DLD1 (cell line): Measurements from ENCODE around the gene C1orf198.

Experiments
- in situ Hi-C: cut with HindIII; loops from 2 replicates; pipeline ENCODE4 v1.10.0; 2017; ENCODE audit warnings: low sequenced_read_pairs

C1orf198 gene

GRCh38 chr1:230818367-230818766, 50.0 kb downstream of the C1orf198 start:
- in situ Hi-C loops = no loop called here

DNA sequence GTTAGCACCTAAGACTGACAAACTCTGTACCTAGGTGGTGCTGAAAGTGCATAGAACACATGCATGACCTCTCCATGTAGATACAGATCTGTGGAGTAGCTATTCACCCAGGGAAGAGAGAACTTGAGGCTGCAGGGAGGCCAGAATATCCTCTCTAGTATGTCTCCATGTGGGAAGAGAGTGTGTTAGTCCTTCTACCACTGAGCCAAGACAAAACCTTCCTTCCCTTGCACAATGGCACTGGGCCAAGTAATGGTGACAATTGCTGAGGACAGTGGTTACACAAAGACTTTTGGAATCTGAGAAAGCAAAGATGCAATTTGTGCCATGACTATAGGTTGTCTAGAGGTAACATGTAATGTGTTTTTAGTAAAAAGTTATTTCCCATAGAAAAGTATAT, 52.3 kb downstream of the C1orf198 start:
- in situ Hi-C loops = no loop called here

DNA sequence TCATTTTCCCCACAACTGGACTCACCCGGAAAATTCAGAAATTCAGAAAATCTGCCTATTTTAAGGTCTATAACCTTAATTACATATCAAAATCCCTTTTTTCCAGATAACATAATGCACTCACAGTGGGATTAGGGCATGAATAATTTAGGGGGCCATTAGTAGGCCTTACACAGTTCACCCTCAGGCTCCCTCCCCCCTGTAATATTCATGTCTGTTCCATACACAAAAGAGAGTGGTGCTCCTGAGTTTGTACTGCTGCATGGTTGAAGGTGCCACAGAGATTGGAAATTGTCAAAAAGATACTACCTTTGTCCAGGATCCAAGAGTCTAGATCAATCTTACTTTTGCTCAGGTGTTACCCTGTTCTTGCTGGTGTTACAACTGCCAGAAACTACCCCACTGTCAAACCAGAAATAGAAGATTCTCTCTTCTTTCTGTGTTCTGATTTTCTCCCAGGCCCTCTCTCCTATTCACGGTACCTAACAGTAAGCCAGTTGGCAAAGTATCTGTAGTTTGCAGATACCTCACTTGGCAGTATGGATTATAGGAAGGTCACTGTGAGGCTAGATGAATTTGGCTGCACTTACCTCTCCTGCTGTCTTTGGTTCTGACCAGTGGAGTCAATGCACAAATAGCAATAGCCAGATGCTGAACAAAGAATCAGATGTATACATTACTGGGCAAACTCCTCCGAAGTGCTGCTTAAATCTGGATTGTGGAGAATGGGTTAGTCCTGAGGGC, 53.2 kb downstream of the C1orf198 start:
- in situ Hi-C loops = no loop called here

DNA sequence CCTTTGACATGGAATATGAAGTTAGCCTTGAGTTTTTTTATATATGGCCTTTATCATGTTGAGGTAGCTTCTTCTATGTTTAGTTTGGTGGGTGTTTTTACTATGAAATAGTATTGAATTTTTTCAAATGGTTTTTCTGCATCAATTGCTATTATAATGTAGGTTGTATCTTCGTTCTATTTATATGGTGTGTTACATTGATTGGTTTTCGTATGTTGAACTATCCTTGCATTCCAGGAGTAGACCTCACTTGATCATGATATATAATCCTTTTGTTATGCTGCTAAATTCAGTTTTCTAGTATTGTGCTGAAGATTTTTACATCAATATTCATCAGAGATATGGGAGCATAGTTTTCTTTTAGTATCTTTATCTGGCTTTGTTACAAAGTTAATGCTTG, 55.8 kb downstream of the C1orf198 start:
- in situ Hi-C loops = no loop called here

GRCh38 chr1:230809256-230809990, 58.9 kb downstream of the C1orf198 start:
- in situ Hi-C loops = no loop called here

GRCh38 chr1:230808281-230808872, 59.9 kb downstream of the C1orf198 start:
- in situ Hi-C loops = no loop called here

DNA sequence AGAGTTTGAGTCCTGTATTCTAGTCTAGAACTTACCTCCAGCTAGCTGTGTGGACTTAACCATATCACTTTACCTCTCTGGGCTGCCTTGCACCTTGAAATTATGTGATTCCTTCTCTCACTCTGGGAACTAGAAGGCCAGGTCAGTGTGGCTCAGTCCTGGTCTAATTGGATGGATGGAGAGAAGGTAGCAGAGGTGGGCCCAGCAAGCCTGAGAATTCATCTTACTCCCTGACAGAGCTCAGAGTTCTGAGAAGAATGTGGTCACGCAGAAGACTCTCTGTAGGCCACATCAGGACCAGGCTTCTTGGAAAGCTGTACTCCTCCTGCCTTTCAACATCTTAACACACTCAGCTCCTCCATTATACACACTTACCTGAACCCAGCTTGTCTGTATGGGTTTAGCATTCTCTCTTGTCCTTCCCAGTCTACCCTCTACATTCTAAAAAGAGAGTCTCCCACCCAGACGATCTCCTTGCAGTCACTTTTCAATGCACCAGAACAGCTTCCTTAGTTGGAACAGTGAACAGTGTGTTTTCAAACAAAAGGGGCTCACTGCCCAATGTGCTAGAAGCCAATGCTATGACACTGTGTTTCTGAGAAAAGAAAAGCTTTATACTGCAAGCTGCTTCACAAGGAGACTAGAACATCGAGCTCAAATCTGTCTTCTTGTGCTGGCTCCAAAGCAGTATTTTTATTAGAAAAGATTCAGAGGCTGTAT, 60.6 kb downstream of the C1orf198 start:
- in situ Hi-C loops = no loop called here

DNA sequence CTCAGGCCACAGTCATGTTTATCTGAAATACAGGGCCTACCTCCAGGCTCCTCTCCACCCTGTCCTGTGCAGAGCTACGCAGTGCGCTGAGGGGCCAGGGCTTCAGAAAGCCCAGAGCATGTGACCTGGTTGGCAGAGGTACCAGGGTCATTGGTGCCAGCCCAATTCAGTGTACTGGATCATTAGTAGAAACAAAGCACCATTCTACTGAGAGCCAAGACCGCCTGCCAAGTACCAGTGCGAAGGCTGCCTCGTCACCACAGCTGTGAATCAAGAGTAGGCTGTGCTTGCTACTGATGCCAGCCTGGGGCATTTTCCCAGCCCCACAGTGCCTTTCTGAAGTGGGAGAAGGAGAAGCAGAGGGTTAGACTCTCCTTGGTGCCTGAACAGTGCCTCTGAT, 61.3 kb downstream of the C1orf198 start:
- in situ Hi-C loops = no loop called here

GRCh38 chr1:230806552-230806951, 61.8 kb downstream of the C1orf198 start:
- in situ Hi-C loops = no loop called here

- in situ Hi-C loops = no loop called here
Measured at GRCh38 chr1:230804396-230804795, 63.9 kb downstream of the C1orf198 start.

DNA sequence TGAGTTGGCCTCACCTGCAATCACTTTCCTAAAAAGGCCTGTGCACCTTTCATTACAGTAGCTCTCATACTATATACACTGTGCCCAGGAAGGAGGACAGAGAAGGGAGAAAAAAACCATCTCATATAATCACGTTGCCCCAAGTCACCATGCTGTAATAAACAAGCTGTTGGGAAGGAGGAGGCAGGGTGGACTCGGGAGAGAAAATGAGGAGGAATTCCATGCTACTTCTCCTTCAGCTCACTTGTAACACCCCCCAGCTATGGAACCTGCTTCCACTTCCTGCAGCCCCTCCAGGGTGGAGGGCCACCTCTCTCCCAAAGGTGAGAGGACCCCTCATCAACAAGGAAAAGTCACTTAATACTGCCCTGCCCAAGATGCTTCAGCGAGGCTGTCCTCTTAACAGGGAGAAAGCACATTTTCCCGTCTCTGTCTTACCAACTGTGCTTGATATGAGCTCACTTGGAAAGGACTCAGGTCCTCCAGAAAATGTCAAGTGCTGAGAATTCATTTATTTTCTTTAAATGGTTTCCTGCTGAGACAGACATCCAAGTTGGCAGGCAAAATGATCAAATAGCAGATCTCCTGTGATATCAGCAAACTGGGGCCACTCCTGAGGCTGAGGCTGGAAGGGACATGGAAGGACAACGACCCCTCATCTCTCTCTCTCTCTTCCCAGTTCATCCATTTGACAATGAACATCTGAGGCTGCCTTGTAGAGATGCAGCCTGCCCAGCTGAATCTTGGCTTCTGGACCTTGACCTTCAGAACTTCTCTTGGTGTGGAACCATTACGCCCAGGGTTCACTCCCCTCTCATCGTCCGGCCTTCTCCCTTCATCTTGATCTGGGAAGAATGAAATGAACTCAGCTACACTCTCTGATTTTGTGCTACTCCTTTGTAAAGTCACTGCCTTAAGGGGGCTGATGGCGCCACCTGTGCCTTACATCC, 67.2 kb downstream of the C1orf198 start:
- in situ Hi-C loops = no loop called here

- in situ Hi-C loops = no loop called here
Measured at GRCh38 chr1:230798491-230798890, 69.8 kb downstream of the C1orf198 start.

GRCh38 chr1:230797942-230798365, 70.4 kb downstream of the C1orf198 start:
- in situ Hi-C loops = no loop called here

- in situ Hi-C loops = no loop called here
Measured at GRCh38 chr1:230797376-230797920, 70.9 kb downstream of the C1orf198 start.

GRCh38 chr1:230796626-230797025, 71.7 kb downstream of the C1orf198 start:
- in situ Hi-C loops = no loop called here

GRCh38 chr1:230794871-230795605, 73.3 kb downstream of the C1orf198 start:
- in situ Hi-C loops = no loop called here

GRCh38 chr1:230794431-230794830, 73.9 kb downstream of the C1orf198 start:
- in situ Hi-C loops = no loop called here

DNA sequence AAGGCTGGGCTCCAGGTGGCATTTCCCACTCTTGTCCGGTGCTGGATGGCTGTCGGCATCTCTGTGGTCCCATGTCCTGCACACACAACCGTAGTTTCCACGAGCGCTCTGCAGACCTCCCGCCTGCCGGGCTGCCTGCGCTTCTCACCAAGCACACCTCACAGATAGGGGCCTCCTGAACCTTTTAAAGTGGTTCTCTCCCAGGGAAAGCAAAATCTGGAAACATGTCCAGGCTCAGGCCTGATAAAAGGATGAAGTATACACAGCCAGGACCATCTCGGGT, 74.9 kb downstream of the C1orf198 start:
- in situ Hi-C loops = no loop called here

- in situ Hi-C loops = no loop called here
Measured at GRCh38 chr1:230792691-230793462, 75.4 kb downstream of the C1orf198 start.
